SK-N-SH treated with all-trans-retinoic acid at 6 μM for 48 hours (cell line): ENCODE measurements around the gene ZNF451.

Source experiments
- BACH2 ChIP-seq: fragments of 250-450 bp; sonication (Bioruptor Pico); IDR thresholded peaks from 2 replicates; pipeline ENCODE4 v1.9.0; 2021; ENCODE audit warnings: mild to moderate bottlenecking, borderline replicate concordance
- CSRNP3 ChIP-seq: fragments of 250-450 bp; sonication (Bioruptor Pico); IDR thresholded peaks from 2 replicates; pipeline ENCODE4 v1.5.1; 2021; ENCODE audit warnings: mild to moderate bottlenecking, moderate library complexity
- ESRRG ChIP-seq: fragments of 250-450 bp; sonication (Bioruptor Pico); IDR thresholded peaks from 2 replicates; pipeline ENCODE4 v1.6.1; 2021; ENCODE audit warnings: mild to moderate bottlenecking
- PATZ1 ChIP-seq: fragments of 250-450 bp; sonication (Bioruptor Pico); IDR thresholded peaks from 2 replicates; pipeline ENCODE4 v1.8.0; 2020; ENCODE audit warnings: mild to moderate bottlenecking, moderate library complexity, borderline replicate concordance

GRCh38 chr6:57068061-57068460, 21.9 kb upstream of the ZNF451 start:
- no peak for TF ChIP-seq PATZ1 (CRISPR knock-in tag)
- TF ChIP-seq CSRNP3 (CRISPR knock-in tag) = no peak
- TF ChIP-seq BACH2 (CRISPR knock-in tag) = no peak
- no peak for TF ChIP-seq ESRRG (CRISPR knock-in tag)
